ENCODE measurements around the gene SETD1B. TPM values are rescaled to one million over a fixed set of nuclear protein-coding genes. Genes with fewer than 3 reads are reported as not detected.
"Not testable (repeated sequence)": the region's sequence is repeated elsewhere in the genome, so short reads cannot be mapped to it uniquely, and the experiment has no call there.

The SETD1B gene
- polyA plus RNA-seq, 1 donor from 2014 or later, result 2.6 TPM

- TF ChIP-seq EZH2 (IDR thresholded peaks at IDR 0.05; ENCODE audit: borderline replicate concordance, insufficient read depth, low read length, poor library complexity, severe bottlenecking) (no peak), MXI1 (conservative IDR thresholded peaks at IDR 0.05; ENCODE audit: poor library complexity, severe bottlenecking) (no peak), RAD21 (conservative IDR thresholded peaks at IDR 0.05) (no peak), TAF1 (IDR thresholded peaks at IDR 0.05; ENCODE audit: low read depth) (no peak), SMC3 (conservative IDR thresholded peaks at IDR 0.05; ENCODE audit: poor library complexity) (no peak), POLR2AphosphoS5 (IDR thresholded peaks at IDR 0.05) (no peak), CTCF (IDR thresholded peaks at IDR 0.05; ENCODE audit: poor library complexity, severe bottlenecking) (no peak), EP300 (conservative IDR thresholded peaks at IDR 0.05; ENCODE audit: poor library complexity, severe bottlenecking) (no peak)
- TF ChIP-seq, protein P1, sequence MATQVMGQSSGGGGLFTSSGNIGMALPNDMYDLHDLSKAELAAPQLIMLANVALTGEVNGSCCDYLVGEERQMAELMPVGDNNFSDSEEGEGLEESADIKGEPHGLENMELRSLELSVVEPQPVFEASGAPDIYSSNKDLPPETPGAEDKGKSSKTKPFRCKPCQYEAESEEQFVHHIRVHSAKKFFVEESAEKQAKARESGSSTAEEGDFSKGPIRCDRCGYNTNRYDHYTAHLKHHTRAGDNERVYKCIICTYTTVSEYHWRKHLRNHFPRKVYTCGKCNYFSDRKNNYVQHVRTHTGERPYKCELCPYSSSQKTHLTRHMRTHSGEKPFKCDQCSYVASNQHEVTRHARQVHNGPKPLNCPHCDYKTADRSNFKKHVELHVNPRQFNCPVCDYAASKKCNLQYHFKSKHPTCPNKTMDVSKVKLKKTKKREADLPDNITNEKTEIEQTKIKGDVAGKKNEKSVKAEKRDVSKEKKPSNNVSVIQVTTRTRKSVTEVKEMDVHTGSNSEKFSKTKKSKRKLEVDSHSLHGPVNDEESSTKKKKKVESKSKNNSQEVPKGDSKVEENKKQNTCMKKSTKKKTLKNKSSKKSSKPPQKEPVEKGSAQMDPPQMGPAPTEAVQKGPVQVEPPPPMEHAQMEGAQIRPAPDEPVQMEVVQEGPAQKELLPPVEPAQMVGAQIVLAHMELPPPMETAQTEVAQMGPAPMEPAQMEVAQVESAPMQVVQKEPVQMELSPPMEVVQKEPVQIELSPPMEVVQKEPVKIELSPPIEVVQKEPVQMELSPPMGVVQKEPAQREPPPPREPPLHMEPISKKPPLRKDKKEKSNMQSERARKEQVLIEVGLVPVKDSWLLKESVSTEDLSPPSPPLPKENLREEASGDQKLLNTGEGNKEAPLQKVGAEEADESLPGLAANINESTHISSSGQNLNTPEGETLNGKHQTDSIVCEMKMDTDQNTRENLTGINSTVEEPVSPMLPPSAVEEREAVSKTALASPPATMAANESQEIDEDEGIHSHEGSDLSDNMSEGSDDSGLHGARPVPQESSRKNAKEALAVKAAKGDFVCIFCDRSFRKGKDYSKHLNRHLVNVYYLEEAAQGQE (IDR thresholded peaks at IDR 0.05; ENCODE audit: borderline replicate concordance), result no peak
- H3K4me3 ChIP-seq (ENCODE audit: low read length), result no peak overlapping the region
- H3K9me3 ChIP-seq (ENCODE audit: low read length), result no peaks in the 10 kb centered on the region
- no peaks in the 10 kb centered on the region for H3K27me3 ChIP-seq (ENCODE audit: insufficient read depth, low read depth, low read length)
- no peak overlapping the region for H2AFZ ChIP-seq (ENCODE audit: low read depth, low read length)
- H4K20me1 ChIP-seq (ENCODE audit: insufficient read depth), result no peaks in the 10 kb centered on the region
- no peaks in the 10 kb centered on the region for H3K79me2 ChIP-seq (replicated peaks; ENCODE audit: insufficient read depth, low read length)
- no peak overlapping the region for H3K4me2 ChIP-seq (ENCODE audit: low read length)
- no peaks in the 10 kb centered on the region for H3K36me3 ChIP-seq (ENCODE audit: insufficient read depth, low read length)
- no peaks in the 10 kb centered on the region for H3K9me2 ChIP-seq (ENCODE audit: insufficient read depth, low read length)
- no peak overlapping the region for H3K27ac ChIP-seq (ENCODE audit: low read length)
- H3F3A ChIP-seq (ENCODE audit: insufficient read depth, low read length, poor library complexity, severe bottlenecking), result no peaks in the 10 kb centered on the region
- H3K9ac ChIP-seq (ENCODE audit: low read length), result no peak overlapping the region
Observed at GRCh38 chr12:121874071-121874470, 70.3 kb downstream of the SETD1B start.

- no peaks in the 10 kb centered on the region for H3K79me2 ChIP-seq (replicated peaks; ENCODE audit: insufficient read depth, low read length)
- no peak overlapping the region for H3K4me3 ChIP-seq (ENCODE audit: low read length)
- no peak overlapping the region for H3K4me2 ChIP-seq (ENCODE audit: low read length)
- H3K36me3 ChIP-seq (ENCODE audit: insufficient read depth, low read length), result no peaks in the 10 kb centered on the region
- H3F3A ChIP-seq (ENCODE audit: insufficient read depth, low read length, poor library complexity, severe bottlenecking), result no peaks in the 10 kb centered on the region
- no peaks in the 10 kb centered on the region for H3K9me3 ChIP-seq (ENCODE audit: low read length)
- TF ChIP-seq TAF1 (IDR thresholded peaks at IDR 0.05; ENCODE audit: low read depth) (no peak), SMC3 (conservative IDR thresholded peaks at IDR 0.05; ENCODE audit: poor library complexity) (no peak), MXI1 (conservative IDR thresholded peaks at IDR 0.05; ENCODE audit: poor library complexity, severe bottlenecking) (no peak), RAD21 (conservative IDR thresholded peaks at IDR 0.05) (no peak), EZH2 (IDR thresholded peaks at IDR 0.05; ENCODE audit: borderline replicate concordance, insufficient read depth, low read length, poor library complexity, severe bottlenecking) (no peak), POLR2AphosphoS5 (IDR thresholded peaks at IDR 0.05) (no peak), EP300 (conservative IDR thresholded peaks at IDR 0.05; ENCODE audit: poor library complexity, severe bottlenecking) (no peak), CTCF (IDR thresholded peaks at IDR 0.05; ENCODE audit: poor library complexity, severe bottlenecking) (no peak)
- TF ChIP-seq, protein P1 (IDR thresholded peaks at IDR 0.05; ENCODE audit: borderline replicate concordance), result no peak
- H3K27me3 ChIP-seq (ENCODE audit: insufficient read depth, low read depth, low read length), result no peaks in the 10 kb centered on the region
- no peak overlapping the region for H2AFZ ChIP-seq (ENCODE audit: low read depth, low read length)
- no peaks in the 10 kb centered on the region for H3K9me2 ChIP-seq (ENCODE audit: insufficient read depth, low read length)
- no peak overlapping the region for H3K9ac ChIP-seq (ENCODE audit: low read length)
- no peak overlapping the region for H3K27ac ChIP-seq (ENCODE audit: low read length)
- H4K20me1 ChIP-seq (ENCODE audit: insufficient read depth), result no peaks in the 10 kb centered on the region
Observed at GRCh38 chr12:121875582-121875981, 71.8 kb downstream of the SETD1B start.

DNA sequence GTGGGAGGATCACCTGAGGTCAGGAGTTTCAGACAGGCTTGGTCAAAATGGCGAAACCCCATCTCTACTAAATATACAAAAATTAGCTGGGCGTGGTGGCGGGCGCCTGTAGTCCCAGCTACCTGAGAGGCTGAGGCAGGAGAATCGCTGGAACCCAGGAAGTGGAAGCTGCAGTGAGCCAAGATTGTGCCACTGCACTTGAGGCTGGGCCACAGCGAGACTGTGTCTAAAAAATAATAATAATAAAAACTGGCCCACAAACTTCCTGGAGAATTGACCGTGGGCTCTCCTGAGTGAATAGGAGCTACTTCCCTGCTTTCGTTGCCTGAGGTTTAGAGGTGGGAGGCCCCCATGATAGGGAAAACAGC, 72.3 kb downstream of the SETD1B start:
- H4K20me1 ChIP-seq (ENCODE audit: insufficient read depth); H3K9me3 ChIP-seq (ENCODE audit: low read length); H3F3A ChIP-seq (ENCODE audit: insufficient read depth, low read length, poor library complexity, severe bottlenecking); H3K27me3 ChIP-seq (ENCODE audit: insufficient read depth, low read depth, low read length); H3K79me2 ChIP-seq (replicated peaks; ENCODE audit: insufficient read depth, low read length); H2AFZ ChIP-seq (ENCODE audit: low read depth, low read length); H3K27ac ChIP-seq (ENCODE audit: low read length); H3K36me3 ChIP-seq (ENCODE audit: insufficient read depth, low read length); H3K9ac ChIP-seq (ENCODE audit: low read length); H3K4me2 ChIP-seq (ENCODE audit: low read length); H3K4me3 ChIP-seq (ENCODE audit: low read length); H3K9me2 ChIP-seq (ENCODE audit: insufficient read depth, low read length): not testable (repeated sequence)

Measured in neural cell (in vitro differentiated cells).